ENCODE measurements around the gene TSPAN33.
"Not testable (repeated sequence)": the region's sequence is repeated elsewhere in the genome, so short reads cannot be mapped to it uniquely, and the experiment has no call there.

Gene TSPAN33

GRCh38 chr7:129144095-129144833, at the start of gene TSPAN33:
TSPAN33 (plus strand) TSS chr7:129144707; CDS start chr7:129144981, 274 bp downstream.
- DNase-seq (ENCODE audit: low read depth) = peak; percentile 70

- DNase-seq (ENCODE audit: low read depth) = no peak
These were observed 49.2 kb upstream of the TSPAN33 start for GRCh38 chr7:129095258-129095657.

- DNase-seq (ENCODE audit: low read depth) = no peak
These were observed 46.0 kb upstream of the TSPAN33 start for GRCh38 chr7:129098409-129099084.

- DNase-seq (ENCODE audit: low read depth) = no peak
These were observed 43.7 kb upstream of the TSPAN33 start for GRCh38 chr7:129100827-129101166.

- DNase-seq (ENCODE audit: low read depth) = no peak
These were observed 42.8 kb upstream of the TSPAN33 start for GRCh38 chr7:129101746-129102145.

- DNase-seq (ENCODE audit: low read depth) = no peak
These were observed 40.8 kb upstream of the TSPAN33 start for GRCh38 chr7:129103561-129104324.

- DNase-seq (ENCODE audit: low read depth) = peak; percentile 69
These were observed 35.9 kb upstream of the TSPAN33 start for GRCh38 chr7:129108581-129108980.

GRCh38 chr7:129110258-129110981, 34.1 kb upstream of the TSPAN33 start:
- DNase-seq (ENCODE audit: low read depth) = peak; percentile 38

- no peak for DNase-seq (ENCODE audit: low read depth)
These were observed 33.5 kb upstream of the TSPAN33 start for GRCh38 chr7:129110982-129111376.

GRCh38 chr7:129115676-129116075, 28.8 kb upstream of the TSPAN33 start:
- no peak for DNase-seq (ENCODE audit: low read depth)

- DNase-seq (ENCODE audit: low read depth) = no peak
These were observed 26.3 kb upstream of the TSPAN33 start for GRCh38 chr7:129118182-129118581.

GRCh38 chr7:129118976-129119375, 25.5 kb upstream of the TSPAN33 start:
- no peak for DNase-seq (ENCODE audit: low read depth)

- not testable (repeated sequence) for DNase-seq (ENCODE audit: low read depth)
These were observed 22.9 kb upstream of the TSPAN33 start for GRCh38 chr7:129121501-129122077.

- peak; percentile 8 for DNase-seq (ENCODE audit: low read depth)
These were observed 22.3 kb upstream of the TSPAN33 start for GRCh38 chr7:129122078-129122750.

- peak; percentile 71 for DNase-seq (ENCODE audit: low read depth)
These were observed 21.6 kb upstream of the TSPAN33 start for GRCh38 chr7:129122751-129123509.

- no peak for DNase-seq (ENCODE audit: low read depth)
These were observed 21.0 kb upstream of the TSPAN33 start for GRCh38 chr7:129123510-129123857.

- DNase-seq (ENCODE audit: low read depth) = no peak
These were observed 18.2 kb upstream of the TSPAN33 start for GRCh38 chr7:129126314-129126713.

- no peak for DNase-seq (ENCODE audit: low read depth)
These were observed 17.4 kb upstream of the TSPAN33 start for GRCh38 chr7:129127154-129127553.

- no peak for DNase-seq (ENCODE audit: low read depth)
These were observed 16.9 kb upstream of the TSPAN33 start for GRCh38 chr7:129127601-129128000.

- DNase-seq (ENCODE audit: low read depth) = no peak
These were observed 10.0 kb upstream of the TSPAN33 start for GRCh38 chr7:129134356-129134987.
